ENCODE data around the gene SERPINB1.

The SERPINB1 gene

DNA sequence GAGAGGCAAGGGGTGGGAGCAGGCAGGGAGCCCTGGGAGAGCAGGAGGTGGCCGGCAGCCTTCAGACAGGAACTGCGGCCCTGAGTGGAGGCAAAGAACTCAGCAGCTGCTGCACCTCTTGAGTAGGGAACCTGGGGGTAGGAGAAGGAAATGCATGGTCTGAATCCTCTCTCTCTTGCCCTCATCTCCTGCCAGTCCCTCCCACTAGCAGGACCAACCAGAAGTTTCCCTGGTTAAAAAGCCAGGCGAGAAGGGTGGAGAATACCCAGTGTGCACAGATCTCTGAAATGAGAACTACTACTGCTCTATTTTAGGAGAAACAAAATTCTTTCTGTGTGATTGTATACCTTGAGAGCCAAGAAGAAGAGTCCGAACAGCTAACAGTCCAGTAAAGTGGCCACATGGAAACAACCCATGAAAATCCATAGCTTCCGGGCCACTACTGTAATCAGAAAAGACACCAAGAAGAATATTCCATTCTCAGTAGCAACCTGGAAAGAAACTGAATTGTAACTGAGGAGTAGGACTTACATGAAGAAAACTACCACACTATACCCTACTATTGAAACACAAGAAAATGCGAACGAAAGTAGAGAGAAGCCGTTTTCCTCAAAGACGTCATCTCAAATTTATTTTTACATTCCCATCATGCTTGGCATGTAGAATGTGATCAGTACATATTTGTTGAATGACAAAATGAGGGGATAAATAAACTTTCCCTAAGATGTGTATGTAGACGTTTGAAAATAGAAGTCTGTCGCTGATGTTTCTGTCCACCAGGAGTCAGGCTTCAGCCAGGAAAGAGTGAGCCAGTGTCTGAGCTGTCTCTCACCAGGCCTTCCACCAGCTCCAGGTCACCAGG lies 50.8 kb downstream of the SERPINB1 start:
- DNase-seq: peak; percentile 46

DNA sequence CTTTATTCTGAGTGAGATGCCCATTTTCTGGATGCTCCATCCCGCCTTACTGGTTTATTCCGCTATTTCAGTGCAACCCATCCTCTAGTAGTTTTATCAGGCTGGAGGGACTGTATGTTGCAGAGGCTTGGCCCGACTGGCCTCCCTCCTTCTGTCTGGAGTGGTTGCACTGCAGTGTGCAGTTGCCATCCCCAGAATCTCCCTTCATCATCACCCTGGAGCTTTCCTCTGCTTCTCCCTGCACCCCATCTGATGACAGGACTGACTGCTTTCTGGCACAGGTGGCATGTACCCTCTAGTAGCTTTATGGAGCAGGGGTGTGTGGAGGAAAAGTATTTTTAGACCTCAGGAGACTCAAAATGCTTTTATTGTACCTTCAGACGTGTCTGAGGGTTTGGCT lies 55.4 kb downstream of the SERPINB1 start:
- DNase-seq: no peak

DNA sequence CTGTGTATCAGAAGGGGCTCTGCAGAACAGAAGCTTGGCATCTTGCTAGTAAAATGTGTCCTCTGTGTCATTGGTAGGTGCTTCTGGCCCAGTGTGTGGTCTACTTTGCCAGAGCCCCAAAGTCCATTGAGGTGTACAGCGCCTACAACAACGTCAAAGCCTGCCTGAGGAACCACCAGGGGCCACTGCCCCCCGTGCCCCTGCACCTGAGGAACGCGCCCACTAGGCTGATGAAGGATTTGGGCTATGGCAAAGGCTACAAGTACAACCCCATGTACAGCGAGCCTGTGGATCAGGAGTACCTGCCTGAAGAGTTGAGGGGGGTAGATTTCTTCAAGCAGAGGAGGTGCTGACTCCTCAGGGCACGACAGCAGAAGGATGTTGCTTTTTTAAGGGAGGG lies 56.7 kb downstream of the SERPINB1 start:
- DNase-seq: no peak

DNA sequence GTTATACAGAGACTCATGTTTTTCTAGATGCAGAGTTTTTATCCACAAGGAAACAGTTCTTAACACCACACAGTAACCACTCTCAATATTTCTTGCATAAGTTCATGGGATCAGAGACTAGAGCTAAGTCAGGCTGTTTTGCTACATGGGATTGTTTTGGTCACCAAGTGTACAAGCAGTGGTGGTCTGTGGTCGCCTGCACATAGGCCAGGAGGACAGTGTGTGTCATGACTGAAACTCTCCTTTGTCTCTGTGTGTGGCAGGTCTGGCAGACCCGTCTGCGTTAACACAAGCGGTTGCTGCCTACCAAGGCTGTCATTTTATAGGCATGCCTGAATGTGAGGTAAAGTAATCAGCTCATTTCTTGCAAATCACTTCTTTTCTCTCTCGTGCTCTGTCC lies 57.6 kb downstream of the SERPINB1 start:
- DNase-seq: no peak

DNA sequence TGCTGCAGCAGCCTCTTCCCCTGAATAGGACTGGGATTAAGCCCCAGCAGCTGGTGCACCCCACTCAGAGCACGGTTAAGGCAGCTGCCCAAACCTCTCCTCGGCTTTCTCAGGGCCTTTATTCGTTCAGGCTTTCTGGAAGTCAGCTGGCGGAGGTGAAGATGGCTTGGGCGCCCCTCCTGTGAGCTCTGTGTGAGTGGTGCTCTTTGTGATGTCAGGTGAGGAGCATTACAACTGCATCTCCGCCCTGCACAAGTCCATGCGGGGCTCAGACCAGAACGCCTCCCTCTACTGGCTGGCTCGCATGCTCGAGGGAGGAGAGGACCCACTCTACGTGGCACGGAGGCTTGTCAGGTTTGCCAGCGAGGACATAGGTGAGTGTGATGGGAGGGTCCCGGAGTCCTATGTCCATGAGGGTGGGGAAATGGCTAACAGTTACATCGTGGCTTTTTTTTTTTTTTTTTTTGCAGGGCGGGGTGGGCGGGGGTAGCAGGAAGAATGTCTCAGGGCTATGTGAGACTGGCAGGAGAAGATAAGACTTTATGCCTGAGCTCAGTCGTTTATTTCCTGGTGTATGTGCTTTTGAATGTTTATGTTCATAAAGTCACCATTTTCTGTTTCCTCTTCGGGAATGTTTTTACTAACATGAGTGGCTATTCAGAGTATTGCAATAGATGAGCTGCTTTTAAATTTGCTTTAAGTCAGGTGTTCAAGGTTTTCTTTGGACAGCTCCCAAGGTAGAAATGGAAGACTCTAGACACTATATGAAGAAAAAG lies 58.3 kb downstream of the SERPINB1 start:
- DNase-seq: no peak

DNA sequence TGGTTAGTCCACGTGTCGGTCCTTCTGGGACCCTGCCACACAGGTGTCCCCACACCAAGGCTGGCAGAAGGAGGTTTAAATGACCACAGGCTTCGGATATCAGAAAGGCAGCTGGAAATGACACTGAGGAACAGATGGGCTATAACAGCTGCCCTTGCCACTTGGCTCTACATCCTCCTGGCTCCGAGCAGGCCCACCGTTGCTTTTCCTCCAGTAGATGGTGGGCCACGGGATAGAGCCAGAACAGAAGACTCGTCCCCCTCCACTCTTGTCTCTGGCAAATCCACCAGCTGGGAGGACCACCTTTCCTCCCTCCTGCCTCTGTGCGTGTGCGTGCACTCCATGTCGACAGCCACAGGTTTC lies 58.9 kb downstream of the SERPINB1 start:
- DNase-seq: no peak

DNA sequence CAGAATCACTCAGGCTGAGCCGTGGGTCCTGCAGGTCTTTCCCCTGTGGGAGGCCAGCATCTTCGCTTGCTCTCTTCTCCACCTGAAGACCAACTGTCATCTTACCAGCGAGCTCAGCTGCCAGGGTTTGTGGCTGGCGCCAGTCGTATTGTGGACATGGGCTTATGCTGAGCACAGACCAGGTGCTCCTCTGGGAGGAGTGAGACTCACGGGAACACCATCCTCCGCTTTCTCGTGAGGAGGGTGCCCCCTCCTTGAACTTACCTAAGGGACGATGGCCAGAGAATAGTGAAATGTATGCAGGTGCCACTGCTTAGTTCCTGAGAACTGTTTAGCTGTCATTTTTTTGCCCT lies 59.3 kb downstream of the SERPINB1 start:
- DNase-seq: no peak
